Daoy (cell line): ENCODE measurements around the gene ARHGEF28. TPM values are rescaled to one million over a fixed set of nuclear protein-coding genes. Genes with fewer than 3 reads are reported as not detected.

Source experiments
- DNase-seq: peaks from one replicate; pipeline ENCODE4 v3.0.0-alpha.2; 2015; ENCODE audit warnings: low read depth
- total RNA-seq: library from RNA; depleted of rRNA; stranded (reverse); fragments of >200 nt; shearing (Covaris generic); gene quantifications from 2 replicates; pipeline ENCODE4 v1.2.3, GENCODE V29; 2014

The ARHGEF28 gene
- total RNA-seq, 1 experiment from 2014 or later, result 3.9 TPM

GRCh38 chr5:73740274-73740790 is 114.3 kb downstream of the ARHGEF28 start:
- no peak for DNase-seq

- no peak for DNase-seq
These were observed 117.2 kb downstream of the ARHGEF28 start for GRCh38 chr5:73743161-73743560.

GRCh38 chr5:73745836-73746235 is 119.8 kb downstream of the ARHGEF28 start:
- no peak for DNase-seq

GRCh38 chr5:73746608-73747007 is 120.6 kb downstream of the ARHGEF28 start:
- no peak for DNase-seq

- DNase-seq, result no peak
These were observed 121.8 kb downstream of the ARHGEF28 start for GRCh38 chr5:73747696-73748380.

- DNase-seq, result no peak
These were observed 122.8 kb downstream of the ARHGEF28 start for GRCh38 chr5:73748510-73749400.

- DNase-seq, result no peak
These were observed 123.7 kb downstream of the ARHGEF28 start for GRCh38 chr5:73749485-73750270.

GRCh38 chr5:73751254-73751914 is 125.4 kb downstream of the ARHGEF28 start:
- no peak for DNase-seq

- DNase-seq, result no peak
These were observed 128.3 kb downstream of the ARHGEF28 start for GRCh38 chr5:73754254-73754653.

GRCh38 chr5:73757416-73757815 is 131.4 kb downstream of the ARHGEF28 start:
- no peak for DNase-seq

- peak; percentile 11 for DNase-seq
These were observed 133.8 kb downstream of the ARHGEF28 start for GRCh38 chr5:73759771-73760170.

GRCh38 chr5:73763300-73764032 is 137.5 kb downstream of the ARHGEF28 start:
- DNase-seq, result no peak

GRCh38 chr5:73764586-73764985 is 138.6 kb downstream of the ARHGEF28 start:
- DNase-seq, result peak; percentile 35

GRCh38 chr5:73764996-73765395 is 139.0 kb downstream of the ARHGEF28 start:
- DNase-seq, result no peak

- DNase-seq, result no peak
These were observed 140.9 kb downstream of the ARHGEF28 start for GRCh38 chr5:73766902-73767301.

GRCh38 chr5:73770172-73771025 is 144.4 kb downstream of the ARHGEF28 start:
- DNase-seq, result no peak

- no peak for DNase-seq
These were observed 148.9 kb downstream of the ARHGEF28 start for GRCh38 chr5:73774924-73775323.

- no peak for DNase-seq
These were observed 150.4 kb downstream of the ARHGEF28 start for GRCh38 chr5:73776405-73776804.

GRCh38 chr5:73777192-73777591 is 151.2 kb downstream of the ARHGEF28 start:
- no peak for DNase-seq
